HG03571 (cell line): ENCODE results near the gene PTPRD.

Source experiments
- ATAC-seq: cut with Tn5 transposase; IDR thresholded peaks from one replicate; pipeline ENCODE4 v1.9.1; 2021; ENCODE audit not compliant: unreplicated experiment

PTPRD gene

GRCh38 chr9:10208691-10209069 lies 404.1 kb downstream of the PTPRD start:
- no peak for ATAC-seq

- ATAC-seq: no peak
Observed at GRCh38 chr9:10204276-10204675, 408.5 kb downstream of the PTPRD start.

DNA sequence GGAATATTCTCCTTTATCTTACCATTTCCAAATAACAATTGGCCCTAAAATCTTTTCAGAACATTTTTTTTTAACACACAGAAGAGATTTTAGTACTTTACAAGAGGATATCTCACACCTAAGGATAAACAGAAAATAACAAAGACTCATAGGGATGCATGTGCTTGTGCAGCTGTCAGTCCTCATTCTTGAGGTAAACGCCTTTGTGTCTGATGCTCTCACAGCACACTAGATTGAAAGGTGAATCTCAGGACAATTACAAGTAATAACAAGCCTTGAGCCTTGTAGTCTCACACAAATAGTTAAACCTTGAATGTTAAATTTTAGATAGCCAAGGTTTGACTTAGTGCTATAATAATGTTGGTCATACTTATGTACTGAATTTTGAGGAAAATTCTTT lies 439.2 kb downstream of the PTPRD start:
- no peak for ATAC-seq

DNA sequence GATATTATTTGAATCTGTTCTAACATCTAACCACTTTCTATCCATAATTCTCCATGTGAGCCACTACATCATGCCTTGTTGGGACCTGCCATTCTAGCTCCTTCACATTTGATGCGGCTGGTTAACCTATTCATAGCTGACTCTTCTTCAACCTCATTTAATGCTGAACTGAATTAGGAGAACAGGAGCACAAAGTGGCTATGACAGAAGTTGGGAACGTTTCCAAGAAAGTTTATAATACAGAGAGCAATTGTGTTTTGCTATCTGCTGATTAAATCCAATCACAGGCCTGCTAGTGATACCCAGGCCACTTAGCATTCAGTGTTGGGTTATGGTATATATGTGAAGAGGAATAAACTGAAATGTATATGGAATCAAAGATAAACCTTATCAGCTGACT lies 440.3 kb downstream of the PTPRD start:
- no peak for ATAC-seq

DNA sequence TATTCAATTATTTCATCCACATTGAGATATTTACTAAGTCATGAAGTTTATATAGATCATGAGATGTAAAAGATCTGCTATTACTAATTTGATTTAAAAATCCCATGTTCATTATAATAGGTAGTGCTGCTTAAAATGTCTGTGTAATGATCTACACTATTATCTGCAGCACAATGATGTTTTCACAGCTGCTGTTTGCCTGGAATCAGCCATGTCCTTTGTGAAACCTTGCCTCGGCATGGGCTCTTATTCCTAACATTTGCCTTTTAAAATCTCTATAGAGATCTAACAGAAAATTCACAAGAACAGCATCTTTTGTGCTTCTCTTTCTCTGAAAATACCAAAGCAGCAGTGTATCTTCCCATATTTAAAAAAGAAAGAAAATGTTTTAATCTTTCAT lies 444.6 kb downstream of the PTPRD start:
- no peak for ATAC-seq

DNA sequence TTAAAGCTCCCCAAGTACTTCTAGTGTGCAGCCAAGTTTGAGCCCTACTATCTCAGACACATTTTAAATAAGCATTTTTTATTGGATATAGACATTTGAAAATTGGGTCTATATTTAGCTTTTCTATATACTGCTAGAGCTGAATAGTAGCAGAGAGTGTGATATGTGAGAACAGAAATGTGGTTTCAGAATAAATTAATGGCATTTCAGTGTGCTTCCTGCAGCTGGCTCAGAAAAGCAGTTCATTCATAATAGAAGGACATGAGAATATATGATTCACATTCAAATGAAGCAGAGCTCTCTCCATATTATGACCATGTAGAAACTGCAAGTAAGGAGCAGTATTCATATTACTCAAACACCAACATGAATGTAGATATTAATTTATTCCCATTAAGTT lies 464.0 kb downstream of the PTPRD start:
- ATAC-seq: no peak

GRCh38 chr9:10146517-10147331 lies 466.1 kb downstream of the PTPRD start:
- no peak for ATAC-seq

DNA sequence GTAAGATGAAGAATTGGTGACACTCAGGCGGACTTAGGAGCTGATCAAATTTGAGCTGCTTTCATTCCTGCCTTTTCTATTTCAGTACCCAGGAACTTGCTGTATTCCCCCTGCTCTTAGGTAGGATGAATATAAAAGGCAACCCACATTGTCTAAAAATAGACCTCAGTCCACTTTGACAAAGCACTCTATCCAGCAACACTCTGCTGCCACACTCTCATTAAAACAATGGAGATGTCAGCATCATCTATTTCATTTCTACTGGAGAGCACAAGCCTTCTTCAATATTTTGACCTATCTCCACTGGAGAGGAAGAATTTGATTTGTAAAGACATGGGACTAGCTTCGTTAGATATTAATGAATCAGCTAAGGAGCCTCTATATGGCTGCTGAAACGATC lies 468.4 kb downstream of the PTPRD start:
- no peak for ATAC-seq

DNA sequence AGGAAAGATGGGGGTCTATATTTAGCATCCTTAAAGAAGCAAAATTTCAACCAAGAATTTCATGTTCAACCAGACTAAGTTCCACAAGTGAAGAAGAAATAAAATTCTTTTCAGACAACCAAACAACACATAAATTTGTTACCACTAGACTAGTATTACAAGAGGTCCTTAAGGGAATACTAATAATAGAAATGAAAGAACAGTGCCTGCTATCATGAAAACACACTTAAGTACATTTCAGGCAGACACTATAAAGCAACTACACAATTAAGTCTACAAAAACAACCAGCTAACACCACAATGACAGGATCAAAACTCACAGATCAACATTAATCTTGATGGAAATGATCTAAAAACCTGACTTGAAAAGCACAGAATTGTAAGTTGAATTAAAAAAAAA lies 477.2 kb downstream of the PTPRD start:
- ATAC-seq: no peak

- ATAC-seq: no peak
Observed at GRCh38 chr9:10134266-10134665, 478.5 kb downstream of the PTPRD start.

- ATAC-seq: no peak
Observed at GRCh38 chr9:10130061-10130675, 482.6 kb downstream of the PTPRD start.

GRCh38 chr9:10127867-10128266 lies 484.9 kb downstream of the PTPRD start:
- no peak for ATAC-seq

DNA sequence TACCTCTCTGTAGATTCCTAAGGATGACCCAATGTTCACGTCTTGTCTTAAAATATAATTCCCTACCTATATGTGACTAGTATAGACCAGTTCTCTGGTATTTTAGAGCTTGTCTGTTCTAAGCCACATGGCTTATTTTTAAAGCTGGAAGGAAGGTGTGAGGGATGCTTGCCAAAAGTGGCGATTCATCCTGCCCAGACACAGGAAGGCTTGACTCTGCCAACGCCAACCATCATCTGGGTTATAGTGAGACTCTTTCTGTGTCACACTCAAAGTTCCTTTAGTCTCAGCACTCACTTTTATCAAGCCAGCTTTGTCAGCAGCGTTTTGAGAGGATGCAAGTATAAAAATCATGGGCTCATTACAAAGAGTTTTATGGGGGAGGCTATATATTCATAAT lies 500.0 kb downstream of the PTPRD start:
- ATAC-seq: no peak

- ATAC-seq: no peak
Observed at GRCh38 chr9:10112070-10112469, 500.7 kb downstream of the PTPRD start.

- no peak for ATAC-seq
Observed at GRCh38 chr9:10108815-10109214, 504.0 kb downstream of the PTPRD start.

DNA sequence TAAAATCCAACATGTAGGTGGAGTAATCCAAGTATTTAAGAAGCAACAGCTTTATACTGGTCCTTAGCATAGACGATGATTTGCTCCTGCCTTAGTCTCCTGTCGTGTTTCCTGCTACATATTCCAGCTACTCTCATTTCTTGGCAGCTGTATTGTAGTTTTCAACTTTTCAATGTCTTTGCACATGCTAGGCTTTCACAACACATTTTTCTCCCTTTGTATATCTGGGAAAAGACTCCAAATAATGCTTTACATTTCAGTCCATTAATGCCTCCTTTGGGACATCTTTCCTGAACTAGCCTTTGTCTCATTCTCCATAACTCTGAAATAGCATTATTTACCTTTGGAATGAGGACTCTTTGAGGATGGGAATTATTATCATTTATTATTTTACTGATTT lies 508.0 kb downstream of the PTPRD start:
- ATAC-seq: no peak

- no peak for ATAC-seq
Observed at GRCh38 chr9:10095208-10095607, 517.6 kb downstream of the PTPRD start.

DNA sequence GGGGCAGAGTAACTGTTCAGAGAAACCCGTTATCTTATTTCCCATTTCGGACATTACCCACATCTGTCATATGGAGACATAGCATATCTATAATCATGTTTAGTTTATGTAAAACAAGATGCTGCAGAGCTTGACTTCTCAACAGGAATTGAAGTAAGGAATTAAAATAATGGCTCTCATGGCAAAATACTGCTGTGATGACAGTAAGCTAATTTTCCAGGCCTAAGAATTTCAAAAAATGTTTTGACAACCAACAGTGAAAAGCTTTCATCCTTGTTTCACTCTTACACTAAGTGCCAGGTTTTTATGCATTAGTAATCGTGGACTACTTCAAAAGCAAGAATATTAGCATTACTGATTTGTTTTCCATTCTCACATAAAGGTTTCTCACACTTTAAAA lies 518.2 kb downstream of the PTPRD start:
- ATAC-seq: no peak

DNA sequence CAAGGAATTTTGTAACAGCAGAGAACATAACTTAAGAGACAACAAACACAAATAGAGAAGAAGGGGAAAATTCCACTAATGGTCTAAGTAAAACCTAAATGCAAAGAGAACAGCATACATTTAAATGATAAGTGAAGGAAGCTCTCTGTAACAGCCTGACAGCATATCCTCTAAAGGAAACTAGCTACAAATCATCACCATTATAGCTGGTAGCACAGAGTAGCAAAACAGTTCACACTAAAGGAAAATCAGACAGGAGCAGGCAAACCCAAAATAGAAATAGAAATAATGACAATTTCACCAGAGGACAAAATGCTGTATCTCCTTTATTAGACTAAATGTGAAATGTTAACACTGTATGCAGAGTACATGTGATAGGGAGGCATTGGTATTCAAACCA lies 532.8 kb downstream of the PTPRD start:
- no peak for ATAC-seq

- no peak for ATAC-seq
Observed at GRCh38 chr9:10079284-10079964, 533.4 kb downstream of the PTPRD start.

DNA sequence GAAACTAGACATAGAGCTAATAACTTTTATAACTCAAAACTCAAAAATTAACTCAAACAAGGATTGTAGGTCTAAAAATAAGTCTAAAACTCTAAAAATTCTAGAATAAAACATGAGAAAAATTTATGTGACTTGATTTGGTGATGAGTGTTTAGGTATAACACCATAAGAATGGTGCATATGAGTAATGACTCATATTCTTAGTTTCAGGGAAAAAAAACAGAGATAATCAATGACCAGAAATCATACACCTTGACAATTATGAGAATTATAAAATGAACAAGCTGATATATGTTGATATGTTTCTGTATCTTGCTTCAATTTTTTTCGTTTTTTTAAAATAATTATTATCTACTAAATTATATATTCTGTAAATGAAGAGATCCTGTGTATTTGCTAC lies 541.2 kb downstream of the PTPRD start:
- ATAC-seq: no peak
